Endothelial cell of umbilical vein (primary cell): ENCODE measurements around the gene MAFF. TPM values are rescaled to one million over a fixed set of nuclear protein-coding genes. Genes with fewer than 3 reads are reported as not detected.

Experiments
- BruUV-seq: library from RNA; stranded (reverse); fragments of 400-500 nt; replicated peaks from 2 replicates; lab custom pipeline; 2021; lab: Mats Ljungman, UMichigan
- CTCF ChIA-PET: fragments of 300-600, 350-600 bp; sonication (Branson Sonifier 250); formaldehyde crosslinking; loops from one replicate; lab custom pipeline; 2021; ENCODE audit warnings: antibody characterized with exemption, inconsistent platforms; lab: Charles Lee
- POLR2A ChIA-PET: fragments of 300-600, 350-600 bp; sonication (Branson Sonifier 250); formaldehyde crosslinking; loops from one replicate; lab custom pipeline; 2021; ENCODE audit warnings: antibody characterized with exemption, inconsistent platforms; lab: Charles Lee
- DNase-seq: peaks from one replicate; pipeline ENCODE4 v3.0.0-alpha.2; 2011; ENCODE audit warnings: low read depth, low spot score
- FAIRE-seq: peaks from 2 replicates; lab custom pipeline; 2011; peaks lifted over from hg19 to GRCh38; lab: Jason Lieb, UNC
- H2AFZ ChIP-seq: 2 replicates; pipeline ENCODE4 v1.6.0; 2012; ENCODE audit warnings: low read depth, low read length, control low read depth, inconsistent platforms
- H3K27ac ChIP-seq: 2 replicates; pipeline ENCODE4 v1.5.1; 2011; ENCODE audit warnings: low read depth, mild to moderate bottlenecking, control low read depth, low read length, moderate library complexity; ENCODE audit not compliant: insufficient read depth
- H3K27me3 ChIP-seq, 2 experiments: 2 replicates each; pipeline versions ENCODE4 v1.6.0 to v1.6.1; 2011; ENCODE audit warnings: low read length in 2 of 2, mixed read lengths in 1 of 2; ENCODE audit not compliant: control insufficient read depth in 2 of 2, insufficient read depth in 2 of 2
- H3K36me3 ChIP-seq, 2 experiments: 2 replicates in 1 of 2; 3 replicates in 1 of 2; pipeline ENCODE4 v1.5.1; 2011; ENCODE audit warnings: low read length in 2 of 2, mild to moderate bottlenecking in 1 of 2, moderate library complexity in 1 of 2; ENCODE audit not compliant: control insufficient read depth in 2 of 2, insufficient read depth in 2 of 2; ENCODE audit errors: extremely low read depth in 1 of 2
- H3K4me1 ChIP-seq: 3 replicates; pipeline ENCODE4 v1.5.1; 2011; ENCODE audit warnings: mild to moderate bottlenecking, low read length; ENCODE audit not compliant: control insufficient read depth, insufficient read depth; ENCODE audit errors: extremely low read depth
- H3K4me2 ChIP-seq: 2 replicates; pipeline ENCODE4 v1.6.1; 2011; ENCODE audit warnings: low read length, control low read depth, mixed read lengths; ENCODE audit not compliant: insufficient read depth
- H3K4me3 ChIP-seq, 3 experiments: fragments of 200-600 bp in 1 of 3; sonication (generic), shearing (Covaris generic) in 1 of 3; replicated peaks in 1 of 3; 2 replicates each; pipeline ENCODE4 v1.5.1; 2011 to 2016; ENCODE audit warnings: control low read depth in 3 of 3, low read length in 3 of 3, mild to moderate bottlenecking in 2 of 3, inconsistent platforms in 1 of 3, low read depth in 1 of 3, moderate library complexity in 1 of 3; ENCODE audit not compliant: insufficient read depth in 1 of 3
- H3K79me2 ChIP-seq: 2 replicates; pipeline ENCODE4 v1.6.0; 2012; ENCODE audit warnings: low read length, inconsistent platforms; ENCODE audit not compliant: control insufficient read depth, insufficient read depth
- H3K9ac ChIP-seq: replicated peaks from 2 replicates; pipeline ENCODE3; 2011; ENCODE audit warnings: low read length, control low read depth; ENCODE audit not compliant: insufficient read depth; ENCODE audit errors: extremely low read depth
- H3K9me1 ChIP-seq: replicated peaks from 3 replicates; pipeline ENCODE4 v1.6.0; 2011; ENCODE audit warnings: mild to moderate bottlenecking, low read length; ENCODE audit not compliant: control insufficient read depth, insufficient read depth; ENCODE audit errors: extremely low read depth
- H3K9me3 ChIP-seq: replicated peaks from 2 replicates; pipeline ENCODE4 v1.5.1; 2012; ENCODE audit warnings: low read length, inconsistent platforms; ENCODE audit not compliant: control insufficient read depth, insufficient read depth
- H4K20me1 ChIP-seq: replicated peaks from 2 replicates; pipeline ENCODE3; 2011; ENCODE audit warnings: mild to moderate bottlenecking, low read length; ENCODE audit not compliant: control insufficient read depth, insufficient read depth; ENCODE audit errors: extremely low read depth
- EZH2 ChIP-seq: IDR thresholded peaks from 2 replicates; pipeline ENCODE4 v1.6.1; 2012; ENCODE audit warnings: borderline replicate concordance, low read depth, mild to moderate bottlenecking, moderate library complexity, low read length, inconsistent platforms; ENCODE audit not compliant: severe bottlenecking
- FOS ChIP-seq: IDR thresholded peaks from 2 replicates; pipeline ENCODE4 v1.6.1; 2011; ENCODE audit warnings: mild to moderate bottlenecking, low read length, moderate library complexity, borderline replicate concordance; ENCODE audit not compliant: insufficient read depth
- GATA2 ChIP-seq: IDR thresholded peaks from 2 replicates; pipeline ENCODE4 v1.7.0; 2011; ENCODE audit warnings: low read depth, mild to moderate bottlenecking, moderate library complexity, mixed read lengths, low read length; ENCODE audit not compliant: insufficient read length, insufficient read depth
- JUN ChIP-seq: IDR thresholded peaks from 2 replicates; pipeline ENCODE4 v1.6.1; 2011; ENCODE audit warnings: borderline replicate concordance, low read depth; ENCODE audit not compliant: insufficient read length, insufficient read depth
- MYC ChIP-seq: IDR thresholded peaks from one replicate; pipeline ENCODE4 v1.6.1; 2011; ENCODE audit warnings: mild to moderate bottlenecking, low read depth, low read length
- POLR2A ChIP-seq: IDR thresholded peaks from 2 replicates; pipeline ENCODE4 v1.6.1; 2012; ENCODE audit warnings: low read depth, mild to moderate bottlenecking, control low read depth, low read length
- POLR2AphosphoS5 ChIP-seq: IDR thresholded peaks from 2 replicates; pipeline ENCODE4 v1.6.1; 2012; ENCODE audit warnings: low read depth, mild to moderate bottlenecking, control low read depth, low read length, moderate library complexity; ENCODE audit not compliant: insufficient read depth
- dilution Hi-C: fragments of 300-500 bp; cut with MboI; formaldehyde crosslinking; loops from one replicate; pipeline ENCODE4 v1.15.0; 2019; ENCODE audit warnings: low sequenced_read_pairs; ENCODE audit not compliant: extremely low pct_ligation_motif_present
- intact Hi-C: fragments of 100-400 bp; cut with micrococcal nuclease; formaldehyde crosslinking; loops from one replicate; pipeline ENCODE4 v1.10.0; 2022
- polyA plus RNA-seq, 4 experiments: library from polyadenylated mRNA; depleted of rRNA in 3 of 4; stranded (reverse) in 3 of 4; unstranded in 1 of 4; fragments of >200 nt; gene quantifications; 2 replicates each; pipeline versions ENCODE4 v1.2.1 to v1.2.3, GENCODE V29; 2011 to 2012; ENCODE audit warnings: missing spikeins in 1 of 4
- total RNA-seq: library from RNA; stranded (reverse); gene quantifications from 2 replicates; pipeline ENCODE4 v1.2.3, GENCODE V29; 2021
- TF ChIP-seq, protein P1 (sequence below), 2 donors: IDR thresholded peaks; 1 replicate in 1 of 2; 2 replicates in 1 of 2; pipeline ENCODE4 v1.5.1; 2011; ENCODE audit warnings: low read length in 2 of 2, mild to moderate bottlenecking in 2 of 2, moderate library complexity in 2 of 2, control low read depth in 1 of 2, inconsistent platforms in 1 of 2, low read depth in 1 of 2; ENCODE audit not compliant: insufficient read depth in 1 of 2; ENCODE audit errors: extremely low read depth in 1 of 2
- TF ChIP-seq, protein P2 (sequence below): IDR thresholded peaks from 2 replicates; pipeline ENCODE4 v1.6.1; 2011; ENCODE audit not compliant: insufficient read depth, insufficient read length

MAFF gene
- total and polyA plus RNA-seq, 2 donors (not counting 3 experiments of a cell fraction or from before 2014, with no cell fraction given), result 29.0 to 61.2 TPM

DNA sequence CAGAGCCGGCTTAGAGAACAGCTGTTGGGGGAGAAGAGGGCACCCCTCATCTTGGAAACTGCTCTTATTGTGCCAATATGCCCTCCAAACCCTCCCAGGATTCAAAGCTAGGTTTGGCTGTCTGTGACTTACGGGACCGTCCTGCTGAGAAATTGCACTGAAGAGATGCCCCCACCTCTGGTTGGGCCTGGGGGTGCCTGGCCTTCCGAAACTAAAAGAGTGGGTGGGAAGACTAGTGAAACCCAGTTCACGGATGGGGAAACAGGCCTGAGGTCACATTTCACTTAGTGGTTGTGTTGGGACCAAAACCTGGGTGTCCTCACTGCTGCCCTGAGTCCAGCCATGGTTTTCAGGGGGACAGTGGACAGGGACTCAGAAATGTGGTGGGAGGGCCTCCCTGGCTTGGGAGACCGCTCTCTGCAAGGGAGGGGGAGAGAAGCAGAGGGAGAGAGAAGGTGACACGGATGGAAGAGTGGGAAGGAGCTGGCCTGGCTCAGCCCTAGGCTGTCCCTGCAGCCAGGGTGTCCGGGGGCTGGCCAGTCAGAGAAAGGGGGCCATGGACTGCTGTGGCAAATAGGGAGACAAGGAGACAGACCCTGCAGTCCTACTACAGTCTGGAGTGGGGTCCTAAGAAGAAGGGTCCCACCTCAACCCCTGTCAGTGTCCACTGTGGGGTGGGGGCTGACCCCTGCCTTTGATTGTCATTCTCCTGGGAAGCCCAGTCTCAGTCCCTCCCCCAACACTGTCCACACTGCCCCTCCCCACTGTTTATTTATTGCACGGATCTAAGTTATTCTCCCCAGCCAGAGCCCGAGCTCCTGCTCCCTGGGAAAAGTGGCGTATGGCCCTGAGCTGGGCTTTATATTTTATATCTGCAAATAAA is 13.6 kb downstream of the MAFF start:
- no peak overlapping the region for H3K9ac ChIP-seq
- DNase-seq, result no peak
- CTCF ChIA-PET, result interaction anchor here (0.7 to 5.6 kb wide), 7 partner anchors 13 to 163 kb away, joined by 3 to 44 read pairs (median 5); partner anchors contain the start of gene MAFF
- no peak overlapping the region for H3K4me2 ChIP-seq
- BruUV-seq, result no TSS peak
- POLR2A ChIA-PET, result no interaction called here
- no peaks in the 10 kb centered on the region for H3K9me3 ChIP-seq
- no peaks in the 10 kb centered on the region for H3K9me1 ChIP-seq
- peak; percentile 22 for TF ChIP-seq POLR2AphosphoS5
- no peak for TF ChIP-seq JUN
- TF ChIP-seq GATA2, result no peak
- TF ChIP-seq EZH2, result no peak
- no peak for TF ChIP-seq FOS
- TF ChIP-seq POLR2A, result peak; percentile 9
- TF ChIP-seq, protein P1, sequence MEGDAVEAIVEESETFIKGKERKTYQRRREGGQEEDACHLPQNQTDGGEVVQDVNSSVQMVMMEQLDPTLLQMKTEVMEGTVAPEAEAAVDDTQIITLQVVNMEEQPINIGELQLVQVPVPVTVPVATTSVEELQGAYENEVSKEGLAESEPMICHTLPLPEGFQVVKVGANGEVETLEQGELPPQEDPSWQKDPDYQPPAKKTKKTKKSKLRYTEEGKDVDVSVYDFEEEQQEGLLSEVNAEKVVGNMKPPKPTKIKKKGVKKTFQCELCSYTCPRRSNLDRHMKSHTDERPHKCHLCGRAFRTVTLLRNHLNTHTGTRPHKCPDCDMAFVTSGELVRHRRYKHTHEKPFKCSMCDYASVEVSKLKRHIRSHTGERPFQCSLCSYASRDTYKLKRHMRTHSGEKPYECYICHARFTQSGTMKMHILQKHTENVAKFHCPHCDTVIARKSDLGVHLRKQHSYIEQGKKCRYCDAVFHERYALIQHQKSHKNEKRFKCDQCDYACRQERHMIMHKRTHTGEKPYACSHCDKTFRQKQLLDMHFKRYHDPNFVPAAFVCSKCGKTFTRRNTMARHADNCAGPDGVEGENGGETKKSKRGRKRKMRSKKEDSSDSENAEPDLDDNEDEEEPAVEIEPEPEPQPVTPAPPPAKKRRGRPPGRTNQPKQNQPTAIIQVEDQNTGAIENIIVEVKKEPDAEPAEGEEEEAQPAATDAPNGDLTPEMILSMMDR (IDR thresholded peaks at IDR 0.05; ENCODE audit: extremely low read depth in 1 of 2, insufficient read depth in 1 of 2, low read depth in 1 of 2, low read length in 2 of 2), result no peak
- TF ChIP-seq MYC, result no peak
- TF ChIP-seq, protein P2, sequence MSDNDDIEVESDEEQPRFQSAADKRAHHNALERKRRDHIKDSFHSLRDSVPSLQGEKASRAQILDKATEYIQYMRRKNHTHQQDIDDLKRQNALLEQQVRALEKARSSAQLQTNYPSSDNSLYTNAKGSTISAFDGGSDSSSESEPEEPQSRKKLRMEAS, result no peak
- H3K27ac ChIP-seq, result no peak overlapping the region
- H3K36me3 ChIP-seq, result peaks cover 10 to 19% of the 10 kb centered on the region in 2 experiments
- no peak for FAIRE-seq
- dilution Hi-C loops (no loop called here), intact Hi-C loops (loop anchor here (5.0 kb wide), 1 partner anchor 102 kb away; the partner anchor contains the start of gene CSNK1E)
- H2AFZ ChIP-seq, result no peak overlapping the region
- H3K4me3 ChIP-seq, result no peak overlapping the region
- no peaks in the 10 kb centered on the region for H4K20me1 ChIP-seq
- H3K79me2 ChIP-seq, result peaks cover 37% of the 10 kb centered on the region
- no peaks in the 10 kb centered on the region for H3K27me3 ChIP-seq
- peaks cover 34% of the 10 kb centered on the region for H3K4me1 ChIP-seq
